HG02870 (cell line): ENCODE results near the gene FAM50A.
"Not testable (repeated sequence)": the region's sequence is repeated elsewhere in the genome, so short reads cannot be mapped to it uniquely, and the experiment has no call there.

Experiments
- ATAC-seq: cut with Tn5 transposase; IDR thresholded peaks from one replicate; pipeline ENCODE4 v1.9.1; 2021; ENCODE audit warnings: mild to moderate bottlenecking, moderate library complexity; ENCODE audit not compliant: unreplicated experiment

Gene FAM50A

GRCh38 chrX:154481911-154482601 is 38.1 kb downstream of the FAM50A start:
- no peak for ATAC-seq

- ATAC-seq, result no peak
These were observed 38.8 kb downstream of the FAM50A start for GRCh38 chrX:154482786-154483185.

GRCh38 chrX:154483325-154483724 is 39.4 kb downstream of the FAM50A start:
- ATAC-seq, result no peak

- ATAC-seq, result no peak
These were observed 40.6 kb downstream of the FAM50A start for GRCh38 chrX:154484255-154485149.

- ATAC-seq, result no peak
These were observed 41.5 kb downstream of the FAM50A start for GRCh38 chrX:154485150-154486051.

- no peak for ATAC-seq
These were observed 42.1 kb downstream of the FAM50A start for GRCh38 chrX:154486052-154486395.

- ATAC-seq, result no peak
These were observed 42.7 kb downstream of the FAM50A start, which contains the start of gene UBL4A for GRCh38 chrX:154486396-154487207. UBL4A (minus strand) TSS chrX:154486615; CDS start chrX:154486584, 31 bp downstream.

- ATAC-seq, result no peak
These were observed 43.8 kb downstream of the FAM50A start for GRCh38 chrX:154487518-154488290.

- ATAC-seq, result no peak
These were observed 44.6 kb downstream of the FAM50A start for GRCh38 chrX:154488336-154489075.

- ATAC-seq, result no peak
These were observed 45.2 kb downstream of the FAM50A start for GRCh38 chrX:154489182-154489581.

- ATAC-seq, result no peak
These were observed 46.1 kb downstream of the FAM50A start for GRCh38 chrX:154490021-154490413.

- peak; percentile 67 for ATAC-seq
These were observed 46.6 kb downstream of the FAM50A start, which contains the start of gene SLC10A3 for GRCh38 chrX:154490414-154491083. SLC10A3 (minus strand) TSS chrX:154490629; CDS start chrX:154488940, 1,689 bp downstream.

- no peak for ATAC-seq
These were observed 50.8 kb downstream of the FAM50A start for GRCh38 chrX:154494715-154495114.

GRCh38 chrX:154495472-154495922 is 51.6 kb downstream of the FAM50A start:
- no peak for ATAC-seq

- not testable (repeated sequence) for ATAC-seq
These were observed 52.7 kb downstream of the FAM50A start for GRCh38 chrX:154496591-154497137.
